Ovary (tissue), 3 donors: ENCODE results near the gene WHRN.

Experiments used
- EP300 ChIP-seq: sonication (generic); formaldehyde crosslinking; IDR thresholded peaks from one replicate; pipeline ENCODE4 v1.6.1; 2017; ENCODE audit warnings: antibody characterized with exemption
- POLR2A ChIP-seq: fragments of 450-650 bp; IDR thresholded peaks from one replicate; pipeline ENCODE4 v1.6.1; 2017; ENCODE audit warnings: antibody characterized with exemption, mild to moderate bottlenecking, moderate library complexity
- TF ChIP-seq, protein P1 (sequence below), 3 donors: fragments of 450-650 bp in 2 of 3; fragments of 200-600 bp in 1 of 3; IDR thresholded peaks; one replicate each; pipeline versions ENCODE4 v1.5.1 to v1.8.0; 2016 to 2022; ENCODE audit warnings: antibody characterized with exemption in 3 of 3, mild to moderate bottlenecking in 1 of 3
- donor health status: DM: no; HTN: no; CAD: no.

DNA sequence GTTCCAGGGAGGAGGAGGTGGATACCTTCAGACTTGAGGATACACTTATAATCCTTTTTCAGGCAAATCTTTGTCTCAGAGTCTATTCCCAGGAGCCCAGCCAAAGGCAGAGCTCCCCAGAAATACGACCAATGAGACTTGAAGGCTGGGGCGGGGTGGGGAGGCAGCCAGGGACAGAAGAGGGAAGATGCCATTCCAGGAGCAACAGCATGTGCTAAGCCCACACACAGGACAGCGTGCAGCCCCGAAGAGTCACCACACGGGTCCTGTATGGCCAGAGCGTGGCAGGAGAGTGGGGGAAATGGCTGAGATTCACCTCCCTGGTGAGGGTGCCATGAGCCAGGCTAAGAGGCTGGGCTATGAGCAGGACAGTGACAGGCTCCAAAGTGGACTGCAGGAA lies 35.2 kb downstream of the WHRN start:
- TF ChIP-seq EP300, result no peak
- TF ChIP-seq, protein P1, sequence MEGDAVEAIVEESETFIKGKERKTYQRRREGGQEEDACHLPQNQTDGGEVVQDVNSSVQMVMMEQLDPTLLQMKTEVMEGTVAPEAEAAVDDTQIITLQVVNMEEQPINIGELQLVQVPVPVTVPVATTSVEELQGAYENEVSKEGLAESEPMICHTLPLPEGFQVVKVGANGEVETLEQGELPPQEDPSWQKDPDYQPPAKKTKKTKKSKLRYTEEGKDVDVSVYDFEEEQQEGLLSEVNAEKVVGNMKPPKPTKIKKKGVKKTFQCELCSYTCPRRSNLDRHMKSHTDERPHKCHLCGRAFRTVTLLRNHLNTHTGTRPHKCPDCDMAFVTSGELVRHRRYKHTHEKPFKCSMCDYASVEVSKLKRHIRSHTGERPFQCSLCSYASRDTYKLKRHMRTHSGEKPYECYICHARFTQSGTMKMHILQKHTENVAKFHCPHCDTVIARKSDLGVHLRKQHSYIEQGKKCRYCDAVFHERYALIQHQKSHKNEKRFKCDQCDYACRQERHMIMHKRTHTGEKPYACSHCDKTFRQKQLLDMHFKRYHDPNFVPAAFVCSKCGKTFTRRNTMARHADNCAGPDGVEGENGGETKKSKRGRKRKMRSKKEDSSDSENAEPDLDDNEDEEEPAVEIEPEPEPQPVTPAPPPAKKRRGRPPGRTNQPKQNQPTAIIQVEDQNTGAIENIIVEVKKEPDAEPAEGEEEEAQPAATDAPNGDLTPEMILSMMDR (IDR thresholded peaks at IDR 0.05), result no peak
- no peak for TF ChIP-seq POLR2A
